ENCODE results near the gene BCL7B.
"Not testable (repeated sequence)": the region's sequence is repeated elsewhere in the genome, so short reads cannot be mapped to it uniquely, and the experiment has no call there.

BCL7B gene

DNA sequence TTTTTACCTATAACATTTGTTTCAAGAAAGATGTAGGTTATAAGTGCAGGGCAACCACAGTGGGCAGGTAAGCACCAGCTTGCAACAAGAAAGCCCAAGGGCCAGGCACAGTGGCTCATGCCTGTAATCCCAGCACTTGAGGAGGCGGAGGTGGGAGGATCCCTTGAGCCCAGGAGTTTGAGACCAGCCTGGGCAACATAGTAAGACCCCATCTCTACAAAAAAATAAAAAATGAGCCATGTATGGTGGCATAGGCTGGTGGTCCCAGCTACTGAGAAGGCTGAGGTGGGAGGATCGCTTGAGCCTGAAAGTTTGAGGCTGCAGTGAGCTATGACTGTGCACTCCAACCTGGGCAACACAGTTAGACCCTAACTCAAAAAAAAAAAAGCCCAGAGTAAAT is 12.8 kb downstream of the BCL7B start:
- no peaks in the 10 kb centered on the region for H3K4me1 ChIP-seq (ENCODE audit: control insufficient read depth, insufficient read depth, low read length)
- H3K4me3 ChIP-seq (ENCODE audit: low read length) = no peak overlapping the region
- H3K9me3 ChIP-seq (ENCODE audit: control insufficient read depth, low read length) = no peaks in the 10 kb centered on the region
- H3K27me3 ChIP-seq (ENCODE audit: control insufficient read depth, insufficient read depth, low read length) = no peaks in the 10 kb centered on the region
- no peak overlapping the region for H3K9ac ChIP-seq (ENCODE audit: low read length)
- H3K36me3 ChIP-seq (ENCODE audit: control insufficient read depth, insufficient read depth, low read length) = peaks cover 22% of the 10 kb centered on the region

DNA sequence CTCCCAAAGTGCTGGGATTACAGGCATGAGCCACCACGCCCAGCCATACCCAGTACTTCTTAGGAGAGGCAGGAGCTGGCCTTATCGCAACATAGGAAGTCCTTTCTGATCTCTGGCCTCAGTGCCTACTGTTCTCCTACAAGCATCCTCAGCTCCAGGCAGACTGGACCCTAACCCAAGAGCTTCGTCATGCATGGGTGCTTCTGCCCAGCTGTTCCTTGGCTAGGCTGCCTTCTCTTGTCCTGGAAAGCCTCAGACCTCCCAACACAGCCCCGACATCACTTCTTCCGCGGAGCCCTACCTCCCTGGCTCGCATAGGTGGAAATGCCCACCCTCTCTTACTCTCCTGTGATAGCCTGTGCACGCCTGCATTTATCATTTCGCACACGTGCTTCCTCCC is 15.8 kb downstream of the BCL7B start:
- Histone ChIP-seq H3K9ac (ENCODE audit: low read length) (no peak overlapping the region), H3K4me3 (ENCODE audit: low read length) (no peak overlapping the region), H3K4me1 (ENCODE audit: control insufficient read depth, insufficient read depth, low read length) (no peaks in the 10 kb centered on the region), H3K9me3 (ENCODE audit: control insufficient read depth, low read length) (no peaks in the 10 kb centered on the region), H3K36me3 (ENCODE audit: control insufficient read depth, insufficient read depth, low read length) (peaks cover 32% of the 10 kb centered on the region), H3K27me3 (ENCODE audit: control insufficient read depth, insufficient read depth, low read length) (no peaks in the 10 kb centered on the region)

DNA sequence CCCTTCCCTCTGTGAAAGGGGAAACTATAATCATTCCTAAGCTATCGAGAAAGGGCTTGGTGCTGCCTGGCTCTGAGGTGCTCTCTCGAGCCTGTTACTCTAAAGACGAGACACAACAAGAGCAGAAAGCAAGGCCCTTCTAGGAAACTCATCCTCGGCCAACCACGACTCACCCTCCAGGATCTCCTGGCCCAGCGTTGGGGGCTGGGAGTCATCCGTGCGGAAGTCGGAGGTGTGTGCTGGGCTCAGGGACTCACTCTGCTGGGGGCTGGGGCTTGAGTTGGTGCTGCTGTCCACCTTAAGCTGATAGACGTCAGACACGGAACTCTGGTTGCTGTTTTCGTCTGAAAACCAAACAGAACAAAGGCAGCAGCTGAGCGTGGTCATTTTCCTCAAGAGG is 17.8 kb downstream of the BCL7B start:
- H3K9me3 ChIP-seq (ENCODE audit: control insufficient read depth, low read length) = no peaks in the 10 kb centered on the region
- H3K27me3 ChIP-seq (ENCODE audit: control insufficient read depth, insufficient read depth, low read length) = no peaks in the 10 kb centered on the region
- H3K4me3 ChIP-seq (ENCODE audit: low read length) = no peak overlapping the region
- H3K4me1 ChIP-seq (ENCODE audit: control insufficient read depth, insufficient read depth, low read length) = no peaks in the 10 kb centered on the region
- H3K36me3 ChIP-seq (ENCODE audit: control insufficient read depth, insufficient read depth, low read length) = peaks cover 32% of the 10 kb centered on the region
- H3K9ac ChIP-seq (ENCODE audit: low read length) = no peak overlapping the region

DNA sequence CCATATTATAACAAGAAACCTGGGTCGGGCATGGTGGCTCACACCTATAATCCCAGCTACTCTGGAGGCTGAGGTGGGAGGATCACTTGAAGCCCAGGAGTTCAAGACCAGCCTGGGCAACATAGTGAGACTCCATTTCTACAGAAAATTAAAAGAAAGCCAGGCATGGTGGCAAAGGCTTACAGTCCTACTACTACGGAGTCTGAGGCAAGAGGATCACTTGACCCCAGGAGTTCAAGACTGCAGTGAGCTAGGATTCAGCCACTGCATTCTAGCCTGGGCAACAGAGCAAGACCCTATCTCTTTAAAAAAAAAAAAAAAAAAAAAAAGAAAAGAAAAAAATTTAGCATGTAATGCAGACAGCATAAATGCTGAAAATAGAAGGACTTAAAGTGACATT is 19.0 kb downstream of the BCL7B start:
- H3K9me3 ChIP-seq (ENCODE audit: control insufficient read depth, low read length); H3K4me3 ChIP-seq (ENCODE audit: low read length); H3K4me1 ChIP-seq (ENCODE audit: control insufficient read depth, insufficient read depth, low read length); H3K27me3 ChIP-seq (ENCODE audit: control insufficient read depth, insufficient read depth, low read length); H3K9ac ChIP-seq (ENCODE audit: low read length): not testable (repeated sequence)
- H3K36me3 ChIP-seq (ENCODE audit: control insufficient read depth, insufficient read depth, low read length) = peaks cover 29% of the 10 kb centered on the region

DNA sequence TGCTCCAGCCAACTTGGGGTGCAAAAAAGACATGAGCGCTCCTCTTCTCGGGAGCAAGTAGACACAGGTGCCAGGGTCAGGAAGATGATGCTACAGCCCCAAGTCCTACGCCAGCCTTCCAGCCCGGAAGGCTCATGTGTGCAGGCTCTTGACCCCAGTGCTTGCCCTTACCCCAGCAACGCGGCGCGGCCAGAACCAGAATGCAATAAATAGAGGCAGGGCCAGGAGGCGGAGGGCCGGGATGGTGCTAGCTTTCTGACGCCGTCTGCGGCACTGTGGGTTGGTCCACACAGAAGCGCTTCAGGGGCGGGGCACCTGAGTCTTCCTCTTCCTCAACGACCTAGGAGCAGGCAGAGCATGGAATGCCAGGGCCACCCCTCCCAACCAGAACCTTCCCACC is 20.4 kb downstream of the BCL7B start:
- H3K36me3 ChIP-seq (ENCODE audit: control insufficient read depth, insufficient read depth, low read length) = peaks cover 20% of the 10 kb centered on the region
- no peaks in the 10 kb centered on the region for H3K27me3 ChIP-seq (ENCODE audit: control insufficient read depth, insufficient read depth, low read length)
- H3K9ac ChIP-seq (ENCODE audit: low read length) = no peak overlapping the region
- no peaks in the 10 kb centered on the region for H3K9me3 ChIP-seq (ENCODE audit: control insufficient read depth, low read length)
- no peak overlapping the region for H3K4me3 ChIP-seq (ENCODE audit: low read length)
- H3K4me1 ChIP-seq (ENCODE audit: control insufficient read depth, insufficient read depth, low read length) = no peaks in the 10 kb centered on the region

DNA sequence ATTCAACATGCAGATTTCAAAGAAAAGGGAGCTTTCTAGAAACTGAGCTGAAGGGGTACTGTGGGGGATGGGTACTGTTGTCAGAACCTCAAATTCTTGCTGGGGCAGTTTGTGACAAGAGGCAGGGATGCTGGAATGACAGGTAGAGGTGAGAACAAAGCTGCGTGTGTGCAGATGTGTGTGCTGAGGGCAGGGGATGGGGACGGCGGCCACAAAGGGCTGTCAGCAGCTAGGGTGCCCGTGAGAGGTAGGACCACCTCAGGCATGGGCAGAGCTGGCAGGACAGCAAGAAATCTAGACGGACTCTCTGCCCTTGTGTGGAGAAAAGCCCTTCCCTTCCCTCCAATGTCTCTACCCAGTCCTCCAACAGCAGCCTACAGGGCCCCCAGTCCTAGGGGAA is 21.0 kb downstream of the BCL7B start:
- H3K27me3 ChIP-seq (ENCODE audit: control insufficient read depth, insufficient read depth, low read length) = no peaks in the 10 kb centered on the region

DNA sequence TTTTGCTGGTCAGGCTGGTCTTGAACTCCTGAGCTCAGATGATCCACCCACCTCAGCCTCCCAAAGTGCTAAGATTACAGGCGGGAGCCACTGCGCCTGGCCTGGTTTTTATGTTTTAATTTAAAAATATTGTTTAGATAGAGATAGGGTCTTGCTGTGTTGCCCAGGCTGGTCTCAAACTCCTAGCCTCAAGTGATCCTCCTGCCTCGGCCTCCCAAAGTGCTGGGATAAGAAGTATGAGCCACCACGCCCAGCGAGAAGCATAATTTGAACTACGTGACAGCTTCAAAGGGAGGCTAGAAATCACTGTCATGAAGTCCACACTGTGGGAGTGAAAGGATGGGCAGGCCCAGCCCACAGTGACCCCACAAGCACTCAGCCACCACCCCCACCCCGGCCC is 21.6 kb downstream of the BCL7B start:
- not testable (repeated sequence) for H3K9me3 ChIP-seq (ENCODE audit: control insufficient read depth, low read length); H3K4me1 ChIP-seq (ENCODE audit: control insufficient read depth, insufficient read depth, low read length); H3K9ac ChIP-seq (ENCODE audit: low read length); H3K4me3 ChIP-seq (ENCODE audit: low read length); H3K27me3 ChIP-seq (ENCODE audit: control insufficient read depth, insufficient read depth, low read length)
- peaks cover 17% of the 10 kb centered on the region for H3K36me3 ChIP-seq (ENCODE audit: control insufficient read depth, insufficient read depth, low read length)

More for the DNA sequence above, 21.0 kb downstream of the BCL7B start:
- Histone ChIP-seq H3K4me3 (ENCODE audit: low read length) (no peak overlapping the region), H3K4me1 (ENCODE audit: control insufficient read depth, insufficient read depth, low read length) (no peaks in the 10 kb centered on the region), H3K9ac (ENCODE audit: low read length) (no peak overlapping the region), H3K9me3 (ENCODE audit: control insufficient read depth, low read length) (no peaks in the 10 kb centered on the region), H3K36me3 (ENCODE audit: control insufficient read depth, insufficient read depth, low read length) (peaks cover 17% of the 10 kb centered on the region)

DNA sequence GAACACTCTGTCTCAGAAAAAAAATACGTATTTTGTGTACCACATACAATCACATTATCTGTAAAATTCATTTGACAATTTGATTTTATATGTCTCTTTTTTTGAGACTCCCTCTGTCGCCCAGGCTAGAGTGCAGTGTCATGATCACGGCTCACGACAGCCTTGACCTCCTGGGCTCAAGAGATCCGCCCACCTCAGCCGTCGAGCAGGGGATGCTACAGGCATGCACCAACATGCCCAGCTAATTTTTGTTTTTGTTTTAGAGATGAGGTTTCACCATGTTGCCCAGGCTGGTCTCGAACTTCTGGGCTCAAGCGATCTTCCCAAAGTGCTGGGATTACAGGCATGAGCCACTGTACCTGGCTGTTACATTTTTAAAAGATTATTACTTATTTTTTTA is 23.7 kb downstream of the BCL7B start:
- H3K4me1 ChIP-seq (ENCODE audit: control insufficient read depth, insufficient read depth, low read length) = no peaks in the 10 kb centered on the region
- no peaks in the 10 kb centered on the region for H3K9me3 ChIP-seq (ENCODE audit: control insufficient read depth, low read length)
- no peak overlapping the region for H3K9ac ChIP-seq (ENCODE audit: low read length)
- H3K27me3 ChIP-seq (ENCODE audit: control insufficient read depth, insufficient read depth, low read length) = no peaks in the 10 kb centered on the region
- H3K4me3 ChIP-seq (ENCODE audit: low read length) = no peak overlapping the region
- peaks cover 4% of the 10 kb centered on the region for H3K36me3 ChIP-seq (ENCODE audit: control insufficient read depth, insufficient read depth, low read length)

DNA sequence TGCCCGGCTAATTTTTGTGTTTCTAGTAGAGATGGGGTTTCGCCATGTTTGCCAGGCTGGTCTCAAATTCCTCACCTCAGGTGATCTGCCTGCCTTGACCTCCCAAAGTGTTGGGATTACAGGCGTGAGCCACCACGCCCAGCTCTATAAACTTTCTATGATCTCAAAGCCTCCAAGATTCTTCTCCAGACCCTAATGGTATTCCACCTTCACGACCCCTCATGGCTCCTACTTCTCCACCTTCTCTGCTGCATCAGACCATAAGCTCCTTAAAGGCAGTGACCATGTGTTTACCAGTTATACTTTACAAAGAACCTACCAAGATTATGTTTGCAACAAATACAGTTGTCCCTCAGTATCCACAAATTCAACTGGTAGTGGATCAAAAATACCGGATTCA is 25.3 kb downstream of the BCL7B start:
- no peak overlapping the region for H3K4me3 ChIP-seq (ENCODE audit: low read length)
- H3K36me3 ChIP-seq (ENCODE audit: control insufficient read depth, insufficient read depth, low read length) = peaks cover 4% of the 10 kb centered on the region
- no peaks in the 10 kb centered on the region for H3K4me1 ChIP-seq (ENCODE audit: control insufficient read depth, insufficient read depth, low read length)
- no peak overlapping the region for H3K9ac ChIP-seq (ENCODE audit: low read length)
- H3K27me3 ChIP-seq (ENCODE audit: control insufficient read depth, insufficient read depth, low read length) = no peaks in the 10 kb centered on the region
- H3K9me3 ChIP-seq (ENCODE audit: control insufficient read depth, low read length) = no peaks in the 10 kb centered on the region

DNA sequence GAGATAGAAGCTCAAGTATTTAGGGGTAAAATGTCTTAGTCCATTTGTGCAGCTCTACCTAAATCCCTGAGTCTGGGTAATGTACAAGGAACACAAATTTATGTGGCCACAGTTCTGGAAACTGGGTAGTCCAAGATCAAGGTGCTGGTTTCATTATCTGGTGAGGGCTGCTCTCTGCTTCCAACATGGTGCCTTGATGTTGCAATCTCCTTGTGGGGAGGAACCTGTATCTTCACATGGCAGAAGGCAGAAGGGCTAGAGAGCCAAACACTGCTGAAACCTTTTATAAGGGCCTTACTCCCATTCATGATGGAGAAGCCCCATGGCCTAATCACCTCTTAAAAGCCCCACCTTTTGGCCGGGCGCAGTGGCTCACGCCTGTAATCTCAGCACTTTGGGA is 26.7 kb downstream of the BCL7B start:
- Histone ChIP-seq H3K9ac (ENCODE audit: low read length) (no peak overlapping the region), H3K9me3 (ENCODE audit: control insufficient read depth, low read length) (no peaks in the 10 kb centered on the region), H3K4me3 (ENCODE audit: low read length) (no peak overlapping the region), H3K4me1 (ENCODE audit: control insufficient read depth, insufficient read depth, low read length) (no peaks in the 10 kb centered on the region), H3K36me3 (ENCODE audit: control insufficient read depth, insufficient read depth, low read length) (no peaks in the 10 kb centered on the region), H3K27me3 (ENCODE audit: control insufficient read depth, insufficient read depth, low read length) (no peaks in the 10 kb centered on the region)

DNA sequence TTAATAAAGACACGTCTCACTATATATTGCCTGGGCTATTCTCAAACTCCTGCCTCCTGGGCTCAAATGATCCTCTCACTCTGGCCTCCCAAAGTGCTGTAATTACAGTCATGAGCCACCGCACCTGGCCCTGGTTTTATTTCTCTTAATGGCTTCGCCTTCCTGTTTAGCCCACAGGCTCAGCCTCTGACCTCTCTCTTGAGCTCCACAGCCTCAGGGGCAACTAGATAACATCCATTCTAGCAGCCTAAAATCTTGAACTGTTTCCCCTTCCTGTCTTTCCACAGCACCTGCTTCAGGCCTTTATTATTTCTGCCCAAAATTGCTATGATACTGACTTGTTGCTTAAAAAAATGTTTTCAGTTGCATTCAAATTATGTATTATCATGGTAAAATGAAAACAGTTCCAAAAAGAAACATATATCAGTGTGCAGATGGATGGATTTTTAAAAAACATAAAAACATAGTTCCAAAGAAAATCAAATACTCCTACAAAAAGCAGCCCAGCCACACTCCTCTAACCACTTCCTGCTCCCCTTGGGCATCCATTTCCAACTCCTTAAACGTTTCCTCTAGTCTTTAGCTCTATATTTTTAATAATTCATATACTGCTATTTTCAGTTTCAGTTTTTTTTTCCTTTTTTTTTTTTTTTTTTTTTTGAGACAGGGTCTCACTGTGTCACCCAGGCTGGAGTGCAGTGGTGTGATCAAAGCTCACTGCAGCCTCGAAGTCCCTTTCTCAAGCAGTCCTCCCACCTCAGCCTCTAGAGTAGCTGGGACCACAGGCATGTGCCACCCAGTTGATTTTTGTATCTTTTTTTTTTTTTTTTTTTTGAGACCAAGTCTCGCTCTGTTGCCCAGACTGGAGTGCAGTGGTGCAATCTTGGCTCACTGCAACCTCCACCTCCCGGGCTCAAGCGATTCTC is 30.3 kb downstream of the BCL7B start:
- H3K4me3 ChIP-seq (ENCODE audit: low read length) = no peak overlapping the region
- H3K4me1 ChIP-seq (ENCODE audit: control insufficient read depth, insufficient read depth, low read length) = no peaks in the 10 kb centered on the region
- H3K36me3 ChIP-seq (ENCODE audit: control insufficient read depth, insufficient read depth, low read length) = no peaks in the 10 kb centered on the region
- no peaks in the 10 kb centered on the region for H3K9me3 ChIP-seq (ENCODE audit: control insufficient read depth, low read length)
- H3K27me3 ChIP-seq (ENCODE audit: control insufficient read depth, insufficient read depth, low read length) = no peaks in the 10 kb centered on the region
- no peak overlapping the region for H3K9ac ChIP-seq (ENCODE audit: low read length)

DNA sequence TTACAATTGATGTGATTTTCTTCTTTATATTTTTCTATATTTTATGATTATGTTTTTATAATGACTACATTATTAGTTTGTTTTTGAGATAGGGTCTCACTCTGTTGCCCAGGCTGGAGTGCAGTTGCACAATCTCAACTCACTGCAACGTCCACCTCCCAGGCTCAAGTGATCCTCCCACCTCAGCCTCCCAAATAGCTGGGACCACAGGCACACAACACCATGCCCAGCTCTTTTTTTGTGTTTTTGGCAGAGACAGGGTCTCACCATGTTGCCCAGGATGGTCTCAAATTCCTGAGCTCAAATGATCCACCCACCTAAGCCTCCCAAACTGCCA is 31.4 kb downstream of the BCL7B start:
- H3K4me3 ChIP-seq (ENCODE audit: low read length); H3K27me3 ChIP-seq (ENCODE audit: control insufficient read depth, insufficient read depth, low read length); H3K36me3 ChIP-seq (ENCODE audit: control insufficient read depth, insufficient read depth, low read length); H3K9ac ChIP-seq (ENCODE audit: low read length); H3K9me3 ChIP-seq (ENCODE audit: control insufficient read depth, low read length); H3K4me1 ChIP-seq (ENCODE audit: control insufficient read depth, insufficient read depth, low read length): not testable (repeated sequence)

Data from mucosa of stomach (tissue), 1 donor.